Panc1 (cell line): Measurements from ENCODE around the gene MED9. TPM values are rescaled to one million over a fixed set of nuclear protein-coding genes. Genes with fewer than 3 reads are reported as not detected.

ENCODE experiments used
- ATAC-seq: fragments of 200-7000 bp; cut with Tn5 transposase; 2 replicates; pipeline ENCODE4 v1.9.1; 2020; ENCODE audit warnings: mild to moderate bottlenecking, moderate library complexity
- BruUV-seq: library from RNA; stranded (reverse); fragments of 400-500 nt; replicated peaks from 2 replicates; lab custom pipeline; 2021; lab: Mats Ljungman, UMichigan
- CTCF ChIA-PET: fragments of 300-600 bp; sonication (Branson Sonifier 250); formaldehyde crosslinking; loops from one replicate; lab custom pipeline; 2022; ENCODE audit warnings: antibody characterized with exemption; lab: Charles Lee
- POLR2A ChIA-PET: fragments of 300-600 bp; sonication (Branson Sonifier 250); formaldehyde crosslinking; loops from one replicate; lab custom pipeline; 2022; ENCODE audit warnings: antibody characterized with exemption; lab: Charles Lee
- DNase-seq: peaks from one replicate; pipeline ENCODE4 v3.0.0-alpha.2; 2010; ENCODE audit warnings: low read depth, low spot score
- H3K27ac ChIP-seq: 2 replicates; pipeline ENCODE4 v1.5.1; 2011; ENCODE audit warnings: mild to moderate bottlenecking, low read length, inconsistent platforms
- H3K27me3 ChIP-seq: fragments of 200-500 bp; sonication (Bioruptor generic); 2 replicates; pipeline ENCODE4 v1.6.0; 2014; ENCODE audit warnings: low read length, inconsistent platforms; ENCODE audit not compliant: control insufficient read depth, insufficient read depth
- H3K36me3 ChIP-seq: fragments of 200-500 bp; sonication (Bioruptor generic); 2 replicates; pipeline ENCODE4 v1.5.1; 2014; ENCODE audit warnings: inconsistent platforms, mild to moderate bottlenecking, low read length, moderate library complexity; ENCODE audit not compliant: control insufficient read depth, insufficient read depth
- H3K4me1 ChIP-seq: 2 replicates; pipeline ENCODE4 v1.5.1; 2011; ENCODE audit warnings: inconsistent platforms, mild to moderate bottlenecking, low read length, moderate library complexity; ENCODE audit not compliant: control insufficient read depth, insufficient read depth
- H3K4me3 ChIP-seq, 2 experiments: 2 replicates each; pipeline ENCODE4 v1.5.1; 2011 to 2012; ENCODE audit warnings: low read depth in 2 of 2, low read length in 2 of 2, mild to moderate bottlenecking in 2 of 2, inconsistent platforms in 1 of 2, moderate library complexity in 1 of 2
- H3K9me3 ChIP-seq: fragments of 200-500 bp; sonication (Bioruptor generic); 2 replicates; pipeline ENCODE4 v1.5.1; 2014; ENCODE audit warnings: low read depth, mild to moderate bottlenecking, inconsistent platforms, low read length, moderate library complexity; ENCODE audit not compliant: control insufficient read depth, insufficient read depth
- POLR2AphosphoS5 ChIP-seq: IDR thresholded peaks from 2 replicates; pipeline ENCODE4 v1.6.1; 2012; ENCODE audit warnings: mild to moderate bottlenecking, low read depth, low read length, moderate library complexity
- REST ChIP-seq, 2 experiments: IDR thresholded peaks; 2 replicates each; pipeline ENCODE4 v1.6.1; 2011 to 2012; ENCODE audit warnings: low read depth in 2 of 2, control low read depth in 1 of 2, low read length in 1 of 2, mild to moderate bottlenecking in 1 of 2, moderate library complexity in 1 of 2; ENCODE audit not compliant: insufficient read depth in 1 of 2
- SIN3A ChIP-seq: IDR thresholded peaks from 2 replicates; pipeline ENCODE4 v1.6.1; 2012; ENCODE audit warnings: low read depth, mild to moderate bottlenecking, low read length, moderate library complexity, borderline replicate concordance; ENCODE audit not compliant: insufficient read depth
- TCF7L2 ChIP-seq: IDR thresholded peaks from 2 replicates; pipeline ENCODE4 v1.6.1; 2011; ENCODE audit warnings: mild to moderate bottlenecking, low read depth, low read length, inconsistent platforms
- in situ Hi-C: cut with HindIII; loops from 2 replicates; pipeline ENCODE4 v1.10.0; 2016; ENCODE audit warnings: low sequenced_read_pairs, low pct_unique_long_range_greater_than_20kb
- intact Hi-C: fragments of 100-400 bp; cut with micrococcal nuclease; formaldehyde crosslinking; loops from one replicate; pipeline ENCODE4 v1.10.0; 2022; ENCODE audit not compliant: unreplicated experiment
- total RNA-seq: library from RNA; stranded (reverse); gene quantifications from one replicate; pipeline ENCODE4 v1.2.1, GENCODE V29; 2021; ENCODE audit not compliant: unreplicated experiment
- TF ChIP-seq, protein P1 (sequence below): fragments of 450-650 bp; IDR thresholded peaks from 2 replicates; pipeline ENCODE4 v1.5.1; 2017; ENCODE audit warnings: mild to moderate bottlenecking

The MED9 gene
- total RNA-seq, 1 experiment from 2014 or later, result 11.1 TPM

GRCh38 chr17:17507465-17508011 lies 30.7 kb downstream of the MED9 start:
- no peak for ATAC-seq
- in situ Hi-C loops, result no loop called here

DNA sequence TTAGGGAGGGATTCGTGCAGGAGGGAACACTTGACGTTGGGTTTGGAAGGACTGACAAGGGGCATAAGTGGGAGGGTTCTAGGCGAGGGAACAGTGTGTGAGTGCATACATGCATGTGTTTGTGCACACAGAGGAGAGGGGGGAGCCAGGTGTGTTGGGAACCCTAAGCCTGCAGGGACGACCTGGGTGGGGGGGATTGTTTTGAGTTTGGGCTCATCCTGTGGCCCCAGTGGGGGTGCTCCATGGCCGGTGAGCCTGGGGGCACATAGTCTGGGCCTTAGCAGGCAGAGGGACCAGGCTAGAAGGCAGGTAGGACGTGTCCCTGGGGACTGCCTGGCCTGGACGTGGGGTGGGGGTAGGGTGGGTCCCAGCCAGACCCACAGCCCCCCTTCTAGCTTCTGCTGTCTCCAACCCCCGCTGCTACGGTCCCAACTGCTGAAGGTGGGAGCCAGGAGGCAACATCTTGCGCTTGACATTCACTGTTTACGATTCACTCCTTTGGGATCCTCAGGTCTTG lies 31.3 kb downstream of the MED9 start:
- no TSS peak for BruUV-seq
- no peak overlapping the region for H3K27ac ChIP-seq
- POLR2A ChIA-PET, result no interaction called here
- no peak overlapping the region for H3K4me3 ChIP-seq
- intact Hi-C loops, result no loop called here
- in situ Hi-C loops, result no loop called here
- DNase-seq (no peak), ATAC-seq (no peak)
- H3K27me3 ChIP-seq, result no peaks in the 10 kb centered on the region
- TF ChIP-seq, protein P1, sequence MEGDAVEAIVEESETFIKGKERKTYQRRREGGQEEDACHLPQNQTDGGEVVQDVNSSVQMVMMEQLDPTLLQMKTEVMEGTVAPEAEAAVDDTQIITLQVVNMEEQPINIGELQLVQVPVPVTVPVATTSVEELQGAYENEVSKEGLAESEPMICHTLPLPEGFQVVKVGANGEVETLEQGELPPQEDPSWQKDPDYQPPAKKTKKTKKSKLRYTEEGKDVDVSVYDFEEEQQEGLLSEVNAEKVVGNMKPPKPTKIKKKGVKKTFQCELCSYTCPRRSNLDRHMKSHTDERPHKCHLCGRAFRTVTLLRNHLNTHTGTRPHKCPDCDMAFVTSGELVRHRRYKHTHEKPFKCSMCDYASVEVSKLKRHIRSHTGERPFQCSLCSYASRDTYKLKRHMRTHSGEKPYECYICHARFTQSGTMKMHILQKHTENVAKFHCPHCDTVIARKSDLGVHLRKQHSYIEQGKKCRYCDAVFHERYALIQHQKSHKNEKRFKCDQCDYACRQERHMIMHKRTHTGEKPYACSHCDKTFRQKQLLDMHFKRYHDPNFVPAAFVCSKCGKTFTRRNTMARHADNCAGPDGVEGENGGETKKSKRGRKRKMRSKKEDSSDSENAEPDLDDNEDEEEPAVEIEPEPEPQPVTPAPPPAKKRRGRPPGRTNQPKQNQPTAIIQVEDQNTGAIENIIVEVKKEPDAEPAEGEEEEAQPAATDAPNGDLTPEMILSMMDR, result no peak
- no peaks in the 10 kb centered on the region for H3K36me3 ChIP-seq
- peaks cover 8% of the 10 kb centered on the region for H3K4me1 ChIP-seq
- CTCF ChIA-PET, result no interaction called here
- no peaks in the 10 kb centered on the region for H3K9me3 ChIP-seq

More at GRCh38 chr17:17507465-17508011, 30.7 kb downstream of the MED9 start:
- Histone ChIP-seq H3K9me3 (no peaks in the 10 kb centered on the region), H3K27ac (no peak overlapping the region), H3K4me3 (no peak overlapping the region), H3K36me3 (no peaks in the 10 kb centered on the region), H3K4me1 (peaks cover 8% of the 10 kb centered on the region), H3K27me3 (no peaks in the 10 kb centered on the region)
- intact Hi-C loops, result no loop called here
- ChIA-PET POLR2A (no interaction called here), CTCF (no interaction called here)
- no peak for DNase-seq
- no peak for TF ChIP-seq REST (IDR thresholded peaks at IDR 0.05; ENCODE audit: insufficient read depth in 1 of 2, low read depth in 2 of 2, low read length in 1 of 2)
- TF ChIP-seq, protein P1, result no peak
- TF ChIP-seq TCF7L2, result no peak
- no peak for TF ChIP-seq POLR2AphosphoS5
- TF ChIP-seq SIN3A, result no peak
- BruUV-seq, result no TSS peak
